M059J (cell line): ENCODE data around the gene L3HYPDH. TPM values are rescaled to one million over a fixed set of nuclear protein-coding genes. Genes with fewer than 3 reads are reported as not detected.

Experiments used
- DNase-seq: peaks from one replicate; pipeline ENCODE4 v3.0.0-alpha.2; 2012; ENCODE audit warnings: low read depth
- total RNA-seq: library from RNA; depleted of rRNA; stranded (reverse); fragments of >200 nt; shearing (Covaris generic); gene quantifications from 2 replicates; pipeline ENCODE4 v1.2.3, GENCODE V29; 2014; rRNA removed

The L3HYPDH gene
- 33.2 and 38.1 TPM in 2 replicates for total RNA-seq

GRCh38 chr14:59483819-59484638 is at the start of gene L3HYPDH, which contains the start of gene JKAMP:
Gene L3HYPDH (minus strand): TSS chr14:59484408. CDS start chr14:59484316, 92 bp downstream.
Gene JKAMP (plus strand): TSS chr14:59484517. CDS start chr14:59484590, 73 bp downstream.
- DNase-seq, result peak; percentile 94

DNA sequence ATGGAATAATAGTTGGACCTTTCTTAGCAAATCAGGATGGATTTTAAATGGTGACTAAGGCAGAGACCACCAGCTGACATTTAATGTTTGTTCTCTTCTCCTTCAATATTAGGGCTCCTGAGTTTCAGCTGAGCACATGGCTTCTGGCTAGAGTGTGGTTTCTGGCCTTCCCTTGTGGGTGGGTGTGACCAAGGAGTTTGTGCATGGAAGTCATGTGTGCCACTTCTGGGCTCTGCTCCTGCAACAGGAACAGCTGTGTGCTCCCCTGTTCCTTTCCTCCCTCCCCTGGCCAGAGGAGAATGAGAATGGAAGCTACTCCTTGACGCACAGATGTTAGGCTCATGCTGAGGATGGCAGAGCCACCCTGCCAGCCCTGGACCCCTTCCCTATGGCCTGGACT is 48.2 kb upstream of the L3HYPDH start:
- no peak for DNase-seq

- DNase-seq, result no peak
Observed at GRCh38 chr14:59530349-59530748, 46.1 kb upstream of the L3HYPDH start.

DNA sequence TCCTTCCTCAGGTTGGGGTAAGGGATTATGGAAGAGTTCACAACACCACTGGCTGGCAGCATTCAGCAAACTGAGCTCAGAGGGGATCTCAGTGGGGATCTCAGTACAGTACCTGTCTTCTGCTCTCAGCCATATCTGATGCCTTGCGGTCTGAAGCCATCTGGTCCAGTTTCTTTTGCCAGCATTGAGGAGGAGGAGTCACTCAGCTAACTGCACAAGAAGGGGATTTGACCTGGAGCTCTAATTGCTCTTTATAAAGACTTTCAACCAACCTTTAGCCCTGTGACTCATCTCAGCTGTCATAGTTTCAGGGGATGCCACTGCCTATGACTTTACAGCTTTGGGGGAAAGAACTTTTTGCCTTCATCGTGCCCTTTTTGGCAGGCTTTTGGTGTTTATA is 45.0 kb upstream of the L3HYPDH start:
- peak; percentile 25 for DNase-seq

DNA sequence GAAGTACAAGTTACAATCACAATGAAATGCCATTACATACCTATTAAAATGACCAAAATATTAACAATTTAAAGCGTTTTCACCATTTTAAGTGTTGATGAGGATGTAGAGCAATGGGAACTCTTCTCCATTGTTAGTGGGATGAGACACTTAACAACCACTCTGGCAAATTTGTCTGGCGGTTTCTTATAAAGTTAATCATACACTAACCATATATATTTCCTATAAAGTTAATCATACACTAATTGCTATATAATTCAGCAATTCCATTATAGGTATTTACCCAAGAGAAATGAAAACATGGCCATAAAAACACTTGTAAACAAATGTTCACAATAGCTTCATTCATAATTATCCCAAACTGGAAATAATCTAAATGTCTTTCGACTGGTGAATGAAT is 36.0 kb upstream of the L3HYPDH start:
- no peak for DNase-seq

- no peak for DNase-seq
Observed at GRCh38 chr14:59511916-59512575, 27.8 kb upstream of the L3HYPDH start.

GRCh38 chr14:59510966-59511365 is 26.8 kb upstream of the L3HYPDH start:
- DNase-seq, result no peak

DNA sequence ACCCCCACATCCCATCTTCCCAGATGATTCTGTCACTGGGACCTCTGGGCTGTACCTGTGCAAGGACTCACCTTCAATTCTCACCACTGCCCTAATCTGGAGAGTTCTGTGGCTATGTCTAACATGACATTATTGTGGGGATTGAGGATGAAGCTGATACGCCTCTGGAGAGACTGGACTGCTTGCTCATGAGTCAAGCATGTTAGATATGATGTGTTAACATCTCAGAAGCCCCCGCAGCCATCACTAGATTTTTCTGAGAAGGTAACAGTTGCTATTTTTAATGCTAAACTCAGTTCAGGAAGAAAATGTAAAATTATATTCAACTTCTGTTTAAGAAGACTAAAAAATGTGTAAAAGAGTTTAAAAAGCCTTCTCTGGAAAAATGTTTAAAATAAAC is 25.8 kb upstream of the L3HYPDH start:
- DNase-seq, result no peak

GRCh38 chr14:59509101-59509500 is 24.9 kb upstream of the L3HYPDH start:
- DNase-seq, result no peak

DNA sequence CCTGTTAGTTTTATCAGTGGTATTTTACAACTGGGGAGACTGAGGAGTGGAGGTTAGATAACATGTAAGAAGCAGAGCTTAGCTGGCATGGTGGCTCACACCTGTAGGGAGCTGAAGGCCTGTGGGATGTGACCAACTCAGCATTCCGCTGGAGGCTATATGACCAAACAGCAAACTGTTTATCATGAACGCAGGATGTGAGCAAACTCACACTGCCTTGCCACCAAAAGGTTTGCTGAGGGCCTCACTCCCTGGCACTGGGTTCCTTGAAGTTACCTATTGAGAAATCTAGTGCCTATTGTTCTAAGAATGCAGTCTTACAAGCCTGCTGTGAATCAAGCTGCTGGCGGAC is 23.5 kb upstream of the L3HYPDH start:
- DNase-seq, result no peak

DNA sequence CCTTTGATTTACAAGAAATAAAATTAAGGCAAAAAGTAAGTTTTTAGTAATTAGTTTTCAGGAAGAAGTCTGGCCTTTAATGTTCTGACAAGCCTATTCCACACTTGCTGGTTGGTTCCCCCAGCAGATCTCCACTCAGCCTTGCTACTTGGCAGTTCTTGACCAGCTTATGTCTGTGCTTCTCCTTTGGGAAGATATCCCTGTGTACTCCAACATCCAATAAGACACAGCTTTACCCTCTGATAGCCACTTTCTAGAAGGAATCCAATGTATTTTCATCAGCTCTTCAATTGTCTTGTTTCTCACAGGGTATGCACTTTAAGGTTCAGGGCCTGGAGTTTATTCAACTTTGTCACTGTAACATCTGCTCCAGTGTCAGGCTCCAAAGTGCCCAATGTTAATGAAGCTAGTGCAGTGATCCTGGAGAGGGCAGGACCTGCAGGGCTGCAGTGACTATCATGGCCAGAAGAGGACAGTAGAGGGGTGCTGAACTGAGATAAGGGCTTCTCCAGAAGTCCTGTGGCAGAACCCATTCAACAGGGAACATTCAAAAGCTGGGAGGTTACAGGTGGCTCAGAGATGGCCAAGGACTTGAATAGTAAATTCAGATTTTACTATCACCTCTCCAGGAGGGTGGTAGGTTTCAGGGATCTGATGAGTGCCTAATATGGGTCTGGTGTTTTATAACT is 23.0 kb upstream of the L3HYPDH start:
- DNase-seq, result peak; percentile 58

- DNase-seq, result no peak
Observed at GRCh38 chr14:59503256-59503655, 19.0 kb upstream of the L3HYPDH start.

- DNase-seq, result no peak
Observed at GRCh38 chr14:59500732-59501131, 16.5 kb upstream of the L3HYPDH start.

DNA sequence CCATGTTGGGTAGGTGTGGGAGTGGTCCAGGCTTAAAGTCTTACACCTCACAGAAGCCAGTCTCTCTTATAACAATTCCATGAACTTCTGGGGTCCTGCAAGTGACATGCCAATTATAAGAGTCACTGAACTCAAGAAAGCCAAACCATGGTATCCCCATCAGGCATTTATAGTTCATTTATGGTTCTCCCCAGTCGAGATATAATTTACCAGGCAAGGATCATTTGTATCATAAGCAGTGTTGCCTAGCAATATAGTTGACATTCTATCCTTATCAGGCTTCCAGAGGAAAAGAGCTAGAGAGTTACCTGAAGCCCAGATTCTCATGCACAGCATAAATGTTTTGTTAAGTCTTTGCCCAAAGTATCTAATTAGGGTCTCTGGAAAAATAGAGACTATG is 8.2 kb upstream of the L3HYPDH start:
- no peak for DNase-seq

GRCh38 chr14:59490756-59491155 is 6.5 kb upstream of the L3HYPDH start:
- DNase-seq, result no peak

GRCh38 chr14:59484639-59485175 is 499 bp upstream of the L3HYPDH start:
- DNase-seq, result peak; percentile 32

GRCh38 chr14:59483363-59483762 is 845 bp downstream of the L3HYPDH start:
- peak; percentile 78 for DNase-seq

DNA sequence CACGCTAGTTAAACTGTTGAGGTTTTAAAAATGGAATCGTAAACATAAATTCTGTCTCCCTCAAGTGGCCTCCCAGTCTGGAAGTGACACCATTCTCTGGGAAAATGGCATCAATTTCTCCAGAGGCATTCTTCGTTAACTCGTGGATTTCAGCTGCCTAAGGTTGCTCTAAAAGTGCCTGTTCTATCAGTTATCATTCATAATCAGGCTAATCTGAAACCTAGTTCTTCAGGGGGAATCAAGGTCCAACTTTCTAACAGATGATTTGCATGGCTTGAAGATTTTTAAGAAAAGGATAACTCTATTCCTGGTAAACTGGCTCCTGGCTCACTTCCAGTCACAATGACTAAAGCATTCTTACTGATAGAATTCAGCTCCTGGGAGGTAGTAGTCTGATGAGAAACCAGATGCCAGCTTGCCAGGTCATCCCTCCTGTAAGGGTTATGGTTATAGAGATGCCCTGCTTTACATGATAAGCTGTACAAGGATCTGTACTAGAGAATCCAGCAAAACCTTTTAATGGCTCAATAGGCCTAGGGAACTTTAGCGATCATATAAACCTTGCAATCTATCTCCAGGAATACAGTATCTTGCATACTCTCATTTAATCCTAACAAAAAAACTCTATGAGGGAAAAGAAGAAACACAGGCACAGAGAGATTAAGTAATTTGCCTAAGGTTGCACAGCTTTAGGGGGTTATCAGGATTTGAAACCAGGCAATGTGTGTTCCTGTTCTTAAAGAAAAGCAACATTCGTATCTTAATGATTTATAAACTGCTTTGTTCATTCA is 1.5 kb downstream of the L3HYPDH start:
- peak; percentile 97 for DNase-seq

GRCh38 chr14:59481871-59482540 is 2.2 kb downstream of the L3HYPDH start:
- DNase-seq, result peak; percentile 56

DNA sequence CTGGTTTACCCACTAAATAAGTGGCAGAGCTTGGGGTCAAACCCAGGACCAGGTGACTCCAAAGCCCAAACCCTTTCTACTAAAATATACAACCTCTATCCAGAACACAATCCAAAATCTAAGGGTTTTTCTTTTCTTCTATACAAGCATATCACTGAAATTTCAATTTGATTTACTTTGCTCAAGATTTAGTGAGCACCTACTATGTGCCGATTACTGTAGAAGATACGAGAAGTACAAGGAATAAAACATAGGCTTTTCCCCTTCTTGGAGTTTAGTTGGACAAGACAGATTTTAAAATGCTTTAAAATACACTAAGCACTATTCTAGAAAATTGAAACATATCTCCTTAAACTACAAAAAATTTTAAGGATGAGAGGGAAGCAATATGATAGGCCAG is 2.8 kb downstream of the L3HYPDH start:
- DNase-seq, result no peak

GRCh38 chr14:59480166-59480565 is 4.0 kb downstream of the L3HYPDH start:
- no peak for DNase-seq
